Cerebellar nuclear complex (tissue), 1 donor: ENCODE results near the gene ARHGEF17.

Experiments used
- DNase-seq, 2 experiments: peaks; one replicate each; lab custom pipeline; 2025; lab: John Stamatoyannopoulos, UW

ARHGEF17 gene

GRCh38 chr11:73410627-73411026, 102.6 kb downstream of the ARHGEF17 start:
- no peak for DNase-seq

- no peak for DNase-seq
Measured at GRCh38 chr11:73411031-73411430, 103.0 kb downstream of the ARHGEF17 start.

- no peak for DNase-seq
Measured at GRCh38 chr11:73412308-73412707, 104.2 kb downstream of the ARHGEF17 start.

- no peak for DNase-seq
Measured at GRCh38 chr11:73413256-73413655, 105.2 kb downstream of the ARHGEF17 start.

GRCh38 chr11:73414977-73415651, 107.0 kb downstream of the ARHGEF17 start:
- DNase-seq, result no peak

GRCh38 chr11:73415854-73416615, 108.0 kb downstream of the ARHGEF17 start:
- DNase-seq, result no peak

- no peak for DNase-seq
Measured at GRCh38 chr11:73416786-73417185, 108.7 kb downstream of the ARHGEF17 start.
